ENCODE measurements around the gene C11orf65. TPM values are rescaled to one million over a fixed set of nuclear protein-coding genes. Genes with fewer than 3 reads are reported as not detected.
A peak's percentile ranks its signal among the peaks of the same experiment; 100 is the strongest.

Gene C11orf65
- total RNA-seq, 1 donor from 2014 or later, result 0.36 TPM

GRCh38 chr11:108486828-108487227 lies 19.5 kb upstream of the C11orf65 start:
- Histone ChIP-seq H3K36me3 (peaks cover 82% of the 10 kb centered on the region), H3K27me3 (ENCODE audit: low read depth) (no peaks in the 10 kb centered on the region), H3K27ac (replicated peaks) (no peak overlapping the region), H3K4me1 (no peaks in the 10 kb centered on the region), H3K4me3 (no peak overlapping the region), H3K9me3 (replicated peaks) (no peaks in the 10 kb centered on the region)
- no peak for TF ChIP-seq CTCF (IDR thresholded peaks at IDR 0.05; ENCODE audit: borderline replicate concordance)
- DNase-seq, result no peak
- intact Hi-C loops (cut with micrococcal nuclease), result no loop called here

GRCh38 chr11:108486331-108486730 lies 19.0 kb upstream of the C11orf65 start:
- Histone ChIP-seq H3K36me3 (peaks cover 87% of the 10 kb centered on the region), H3K27ac (replicated peaks) (no peak overlapping the region), H3K4me1 (no peaks in the 10 kb centered on the region), H3K9me3 (replicated peaks) (no peaks in the 10 kb centered on the region), H3K4me3 (no peak overlapping the region), H3K27me3 (ENCODE audit: low read depth) (no peaks in the 10 kb centered on the region)
- no peak for DNase-seq
- no peak for TF ChIP-seq CTCF (IDR thresholded peaks at IDR 0.05; ENCODE audit: borderline replicate concordance)
- intact Hi-C loops (cut with micrococcal nuclease), result no loop called here

GRCh38 chr11:108483163-108483562 lies 15.8 kb upstream of the C11orf65 start:
- intact Hi-C loops (cut with micrococcal nuclease), result no loop called here
- TF ChIP-seq CTCF (IDR thresholded peaks at IDR 0.05; ENCODE audit: borderline replicate concordance), result no peak
- DNase-seq, result no peak
- Histone ChIP-seq H3K36me3 (peaks cover 84% of the 10 kb centered on the region), H3K4me3 (no peak overlapping the region), H3K4me1 (no peaks in the 10 kb centered on the region), H3K9me3 (replicated peaks) (no peaks in the 10 kb centered on the region), H3K27me3 (ENCODE audit: low read depth) (no peaks in the 10 kb centered on the region), H3K27ac (replicated peaks) (no peak overlapping the region)

GRCh38 chr11:108474664-108475463 lies 7.5 kb upstream of the C11orf65 start:
- Histone ChIP-seq H3K27ac (replicated peaks) (peak overlapping the region; percentile 69), H3K27me3 (ENCODE audit: low read depth) (no peaks in the 10 kb centered on the region), H3K9me3 (replicated peaks) (no peaks in the 10 kb centered on the region), H3K4me1 (peaks cover 23% of the 10 kb centered on the region), H3K36me3 (peaks cover 56% of the 10 kb centered on the region), H3K4me3 (no peak overlapping the region)
- intact Hi-C loops (cut with micrococcal nuclease), result no loop called here
- DNase-seq, result no peak
- TF ChIP-seq CTCF (IDR thresholded peaks at IDR 0.05; ENCODE audit: borderline replicate concordance), result no peak

- Histone ChIP-seq H3K27me3 (ENCODE audit: low read depth) (no peaks in the 10 kb centered on the region), H3K36me3 (peaks cover 36% of the 10 kb centered on the region), H3K9me3 (replicated peaks) (no peaks in the 10 kb centered on the region), H3K4me1 (peaks cover 30% of the 10 kb centered on the region), H3K4me3 (no peak overlapping the region), H3K27ac (replicated peaks) (peak overlapping the region; percentile 69)
- no peak for DNase-seq
- intact Hi-C loops (cut with micrococcal nuclease), result no loop called here
- TF ChIP-seq CTCF (IDR thresholded peaks at IDR 0.05; ENCODE audit: borderline replicate concordance), result no peak
Measured at GRCh38 chr11:108472681-108473080, 5.4 kb upstream of the C11orf65 start.
